ENCODE results near the gene RAC3.

Gene RAC3

GRCh38 chr17:82047914-82048570 is 16.6 kb downstream of the RAC3 start:
- no peak for DNase-seq (ENCODE audit: low spot score)
- in situ Hi-C loops (cut with MboI; ENCODE audit: low sequenced_read_pairs, unreplicated experiment) = no loop called here
- no peak for TF ChIP-seq CTCF (IDR thresholded peaks at IDR 0.05; ENCODE audit: borderline replicate concordance, control extremely low read depth, extremely low read depth, insufficient read depth, missing control alignments)

GRCh38 chr17:82048571-82048971 is 17.1 kb downstream of the RAC3 start:
- in situ Hi-C loops (cut with MboI; ENCODE audit: low sequenced_read_pairs, unreplicated experiment) = no loop called here
- DNase-seq (ENCODE audit: low spot score) = no peak
- TF ChIP-seq CTCF (IDR thresholded peaks at IDR 0.05; ENCODE audit: borderline replicate concordance, control extremely low read depth, extremely low read depth, insufficient read depth, missing control alignments) = no peak

- no peak for TF ChIP-seq CTCF (IDR thresholded peaks at IDR 0.05; ENCODE audit: borderline replicate concordance, control extremely low read depth, extremely low read depth, insufficient read depth, missing control alignments)
- in situ Hi-C loops (cut with MboI; ENCODE audit: low sequenced_read_pairs, unreplicated experiment) = no loop called here
Measured at GRCh38 chr17:82049106-82049505, 17.6 kb downstream of the RAC3 start.

GRCh38 chr17:82049521-82049971 is 18.1 kb downstream of the RAC3 start:
- in situ Hi-C loops (cut with MboI; ENCODE audit: low sequenced_read_pairs, unreplicated experiment) = no loop called here
- DNase-seq (ENCODE audit: low spot score) = no peak
- no peak for TF ChIP-seq CTCF (IDR thresholded peaks at IDR 0.05; ENCODE audit: borderline replicate concordance, control extremely low read depth, extremely low read depth, insufficient read depth, missing control alignments)

More at GRCh38 chr17:82049106-82049505, 17.6 kb downstream of the RAC3 start:
- no peak for DNase-seq (ENCODE audit: low spot score)

- TF ChIP-seq CTCF (IDR thresholded peaks at IDR 0.05; ENCODE audit: borderline replicate concordance, control extremely low read depth, extremely low read depth, insufficient read depth, missing control alignments) = no peak
- in situ Hi-C loops (cut with MboI; ENCODE audit: low sequenced_read_pairs, unreplicated experiment) = no loop called here
- no peak for DNase-seq (ENCODE audit: low spot score)
Measured at GRCh38 chr17:82050152-82050760, 18.8 kb downstream of the RAC3 start.

GRCh38 chr17:82050761-82051641 is 19.5 kb downstream of the RAC3 start:
- in situ Hi-C loops (cut with MboI; ENCODE audit: low sequenced_read_pairs, unreplicated experiment) = no loop called here
- DNase-seq (ENCODE audit: low spot score) = no peak
- TF ChIP-seq CTCF (IDR thresholded peaks at IDR 0.05; ENCODE audit: borderline replicate concordance, control extremely low read depth, extremely low read depth, insufficient read depth, missing control alignments) = no peak

Data from GM13976 (cell line).